AG10803 (cell line): ENCODE data around the gene PAM.

Experiments used
- DNase-seq: peaks from one replicate; pipeline ENCODE4 v3.0.0; 2010; ENCODE audit warnings: low read depth
- H3K4me3 ChIP-seq: 2 replicates; pipeline ENCODE4 v1.5.1; 2011; ENCODE audit warnings: mild to moderate bottlenecking, low read length, control low read depth
- TF ChIP-seq, protein P1 (sequence below): conservative IDR thresholded peaks from 2 replicates; pipeline ENCODE4 v1.5.1; 2011; ENCODE audit warnings: mild to moderate bottlenecking, low read length, control low read depth, inconsistent platforms

PAM gene

DNA sequence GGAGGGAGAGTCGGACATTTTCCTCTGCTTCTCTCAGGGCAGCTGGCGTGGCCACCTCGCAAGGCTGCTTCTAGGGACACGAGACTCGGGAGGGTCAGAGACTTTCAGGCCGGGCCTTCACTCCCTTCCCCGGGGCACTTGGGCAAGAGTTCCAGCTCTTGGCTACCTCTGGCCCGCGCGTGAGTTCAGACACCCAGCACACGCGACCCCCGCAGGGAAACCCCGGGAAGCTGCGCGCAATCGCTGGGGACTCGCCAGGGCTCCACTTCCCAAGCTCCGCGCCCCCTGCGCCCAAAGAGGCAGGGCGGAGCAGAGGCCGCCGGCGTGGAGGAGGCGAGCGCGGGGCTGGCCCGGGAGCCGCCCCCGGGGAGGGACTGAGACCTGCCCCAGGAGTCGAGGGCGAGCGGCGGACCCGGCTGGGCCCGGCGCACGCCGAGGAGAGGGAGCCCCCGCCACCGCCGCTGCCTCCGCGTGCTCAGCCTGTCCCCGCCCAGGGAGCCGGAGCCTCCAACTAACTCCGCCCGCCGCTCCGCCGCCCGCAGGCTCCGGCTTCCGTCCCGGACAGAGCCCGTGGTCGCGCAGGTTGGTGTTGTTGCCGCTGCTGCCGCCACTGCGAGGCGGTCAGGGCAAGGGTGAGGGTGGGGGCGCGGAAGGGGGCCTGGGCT, at the start of gene PAM:
TSS of gene PAM (plus strand) at position 539 of the 665 bp plus-strand sequence. CDS start 110,891 bp downstream, outside the sequence.
- peak; percentile 67 for DNase-seq
- H3K4me3 ChIP-seq: peak within 1 kb of the TSS; percentile 97
- TF ChIP-seq, protein P1, sequence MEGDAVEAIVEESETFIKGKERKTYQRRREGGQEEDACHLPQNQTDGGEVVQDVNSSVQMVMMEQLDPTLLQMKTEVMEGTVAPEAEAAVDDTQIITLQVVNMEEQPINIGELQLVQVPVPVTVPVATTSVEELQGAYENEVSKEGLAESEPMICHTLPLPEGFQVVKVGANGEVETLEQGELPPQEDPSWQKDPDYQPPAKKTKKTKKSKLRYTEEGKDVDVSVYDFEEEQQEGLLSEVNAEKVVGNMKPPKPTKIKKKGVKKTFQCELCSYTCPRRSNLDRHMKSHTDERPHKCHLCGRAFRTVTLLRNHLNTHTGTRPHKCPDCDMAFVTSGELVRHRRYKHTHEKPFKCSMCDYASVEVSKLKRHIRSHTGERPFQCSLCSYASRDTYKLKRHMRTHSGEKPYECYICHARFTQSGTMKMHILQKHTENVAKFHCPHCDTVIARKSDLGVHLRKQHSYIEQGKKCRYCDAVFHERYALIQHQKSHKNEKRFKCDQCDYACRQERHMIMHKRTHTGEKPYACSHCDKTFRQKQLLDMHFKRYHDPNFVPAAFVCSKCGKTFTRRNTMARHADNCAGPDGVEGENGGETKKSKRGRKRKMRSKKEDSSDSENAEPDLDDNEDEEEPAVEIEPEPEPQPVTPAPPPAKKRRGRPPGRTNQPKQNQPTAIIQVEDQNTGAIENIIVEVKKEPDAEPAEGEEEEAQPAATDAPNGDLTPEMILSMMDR: no peak

DNA sequence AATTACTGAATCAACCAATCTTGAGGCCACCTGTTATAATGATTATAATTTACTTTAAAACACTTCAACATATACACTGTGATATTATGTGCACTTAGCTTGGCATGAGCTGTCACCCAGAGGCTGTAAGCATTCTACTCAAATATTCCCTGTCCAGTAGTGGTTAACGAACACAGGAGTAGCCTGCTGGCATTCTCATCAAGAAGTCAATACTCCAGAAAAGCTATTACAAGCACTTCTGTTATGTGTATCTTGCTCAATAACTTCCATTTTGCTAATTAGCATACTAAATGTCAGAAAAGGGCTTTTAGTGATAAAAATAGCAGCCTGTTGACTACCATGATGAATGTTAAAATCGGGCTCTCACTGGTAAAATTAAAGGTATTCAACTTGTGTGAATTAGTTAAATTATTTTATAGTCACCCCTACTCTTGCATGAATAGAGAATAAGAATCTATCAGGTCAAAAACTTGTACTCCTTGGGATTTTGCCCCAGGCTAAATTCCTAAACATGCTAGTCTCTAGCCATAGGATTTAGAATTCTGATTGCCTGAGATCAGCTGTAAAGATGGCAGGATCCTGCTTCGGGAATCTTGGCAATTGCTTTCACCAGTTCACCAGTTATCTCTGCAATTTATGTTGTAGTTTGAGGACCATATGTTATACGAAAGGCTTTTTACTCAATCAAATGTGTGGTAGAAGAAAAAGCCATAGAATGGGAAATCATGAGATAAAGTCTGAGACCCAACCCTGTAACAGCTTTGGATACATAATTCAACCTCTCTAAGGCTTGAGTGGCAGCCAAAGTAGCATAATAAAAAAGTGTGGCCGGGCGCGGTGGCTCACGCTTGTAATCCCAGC, 43.4 kb upstream of the PAM start:
- no peak overlapping the region for H3K4me3 ChIP-seq
- TF ChIP-seq, protein P1: no peak
- DNase-seq: peak; percentile 69

DNA sequence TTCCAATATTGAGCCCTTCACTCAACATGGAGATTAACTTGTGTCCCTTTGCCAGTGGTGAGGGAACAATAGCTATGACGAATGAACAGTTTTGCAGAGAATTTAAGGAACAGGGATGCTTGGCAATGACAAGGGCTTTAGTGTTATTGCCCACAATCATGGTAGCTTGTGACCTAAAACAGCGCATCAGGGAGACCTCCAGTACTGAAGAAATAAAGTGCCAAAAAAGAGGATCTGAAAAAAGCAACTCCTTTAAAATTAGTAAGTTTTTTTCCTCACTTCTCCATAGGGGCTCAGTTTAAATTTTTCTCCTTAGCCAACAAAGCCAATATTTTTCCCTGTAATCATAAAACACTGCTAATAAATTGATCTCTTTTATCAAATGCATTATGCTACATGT, 41.8 kb upstream of the PAM start:
- DNase-seq: no peak
- TF ChIP-seq, protein P1: no peak
- H3K4me3 ChIP-seq: no peak overlapping the region

DNA sequence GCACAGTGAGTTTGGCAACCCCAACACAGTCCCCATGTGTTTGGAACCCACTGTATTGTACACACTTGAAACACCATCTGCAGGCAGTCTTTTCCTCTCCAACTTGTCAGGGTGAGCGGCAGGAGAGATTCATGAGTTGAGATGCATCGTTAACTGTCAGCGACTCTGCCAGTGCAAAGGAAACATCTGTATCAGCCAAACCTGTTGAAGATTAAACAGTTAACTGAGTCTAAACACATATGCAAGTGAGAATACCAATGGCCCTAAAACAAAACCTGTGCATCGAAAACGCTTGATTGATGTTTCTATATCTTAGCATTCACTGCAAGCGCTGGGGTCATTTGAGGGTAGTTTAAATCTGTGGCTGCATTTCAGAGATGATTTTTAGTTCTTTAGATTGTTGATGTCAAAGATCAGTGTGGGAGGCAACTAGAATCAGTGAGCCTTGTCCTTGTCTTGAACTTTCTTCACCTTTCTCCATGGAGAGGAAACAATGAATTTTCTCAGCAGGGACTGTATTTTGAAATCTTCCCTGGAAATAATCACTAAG, 41.3 kb upstream of the PAM start:
- TF ChIP-seq, protein P1: no peak
- no peak overlapping the region for H3K4me3 ChIP-seq
- peak; percentile 34 for DNase-seq

DNA sequence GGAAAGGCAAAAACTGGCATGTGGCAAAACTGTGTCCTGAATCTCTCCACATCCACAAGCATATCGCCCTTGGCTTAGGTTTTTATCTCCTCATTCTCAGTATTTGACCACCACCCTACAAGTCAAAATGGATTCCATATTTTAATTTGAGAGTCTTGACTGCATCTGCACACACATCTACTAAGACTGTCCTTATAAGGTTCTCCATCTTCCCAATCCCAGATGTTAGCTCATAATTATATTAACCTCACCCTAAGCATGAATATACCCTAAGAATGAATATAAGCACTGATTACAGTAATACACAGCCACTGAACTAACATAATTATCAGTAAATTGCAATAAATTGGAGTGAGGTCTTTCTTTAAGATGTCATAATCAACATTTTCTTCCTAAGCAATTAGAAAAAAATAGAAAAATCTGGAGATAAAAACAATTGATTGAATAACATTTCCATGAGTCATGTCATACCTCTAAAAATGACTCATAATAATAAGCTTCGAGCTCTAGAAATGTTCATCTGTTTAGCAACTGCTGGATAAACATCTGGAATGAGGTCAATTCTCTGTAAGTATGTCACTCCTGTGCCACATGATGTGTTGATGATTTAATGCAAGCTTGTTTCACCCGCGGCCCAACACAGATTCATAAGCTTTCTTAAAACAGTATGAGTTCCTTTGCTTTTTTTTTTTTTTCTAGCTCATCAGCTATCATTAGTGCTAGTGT, 39.9 kb upstream of the PAM start:
- H3K4me3 ChIP-seq: no peak overlapping the region
- peak; percentile 93 for DNase-seq
- TF ChIP-seq, protein P1: no peak

DNA sequence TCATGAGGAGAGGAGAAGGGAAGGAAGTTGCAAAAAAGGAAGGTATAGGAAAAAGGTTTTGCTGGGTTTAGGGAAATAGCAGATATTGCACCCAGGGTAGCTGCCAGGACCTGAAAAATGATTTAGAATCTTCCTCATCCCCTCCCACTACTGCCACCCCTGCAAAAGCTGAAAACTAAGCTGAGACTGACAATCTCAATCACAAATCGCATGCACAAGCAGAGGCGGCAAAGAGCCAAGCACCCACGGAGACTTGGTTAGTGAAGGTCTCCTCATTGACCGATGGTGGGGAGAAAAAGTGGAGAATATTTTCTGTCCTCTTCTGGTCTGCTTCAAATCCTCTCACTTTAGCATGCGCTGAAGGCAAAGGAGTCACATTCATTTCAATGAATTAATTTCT, 39.1 kb upstream of the PAM start:
- no peak overlapping the region for H3K4me3 ChIP-seq
- DNase-seq: no peak
- TF ChIP-seq, protein P1: no peak
